Mesothelial cell of epicardium (in vitro differentiated cells): ENCODE data around the gene ASB6. TPM values are rescaled to one million over a fixed set of nuclear protein-coding genes. Genes with fewer than 3 reads are reported as not detected.

Experiments used
- DNase-seq, 2 experiments: peaks; one replicate each; pipeline ENCODE4 v3.0.0; 2021; ENCODE audit warnings: low spot score in 2 of 2; ENCODE audit not compliant: unreplicated experiment in 2 of 2
- H3K27ac Mint-ChIP-seq: 2 replicates; pipeline ENCODE4 v1.8.0; 2021; ENCODE audit warnings: mixed read lengths
- H3K27me3 Mint-ChIP-seq: 2 replicates; pipeline ENCODE4 v1.8.0; 2021; ENCODE audit warnings: low read depth, mixed read lengths
- H3K36me3 Mint-ChIP-seq: 2 replicates; pipeline ENCODE4 v1.8.0; 2021; ENCODE audit warnings: mixed read lengths
- H3K4me1 Mint-ChIP-seq: 2 replicates; pipeline ENCODE4 v1.8.0; 2021; ENCODE audit warnings: mixed read lengths
- H3K4me3 Mint-ChIP-seq: 2 replicates; pipeline ENCODE4 v1.8.0; 2021; ENCODE audit warnings: mild to moderate bottlenecking, moderate library complexity, mixed read lengths
- H3K9me3 Mint-ChIP-seq: 2 replicates; pipeline ENCODE4 v1.8.0; 2021; ENCODE audit warnings: mixed read lengths
- total RNA-seq: library from RNA; stranded (reverse); gene quantifications from 3 replicates; pipeline ENCODE4 v1.2.1, GENCODE V29; 2021
- TF ChIP-seq, protein P1 (sequence below): fragments of 200-600 bp; sonication (generic); IDR thresholded peaks from one replicate; pipeline ENCODE4 v1.5.0; 2021; ENCODE audit warnings: antibody characterized with exemption; ENCODE audit not compliant: unreplicated experiment

ASB6 gene
- total RNA-seq, 1 donor from 2014 or later = 24.6 TPM

DNA sequence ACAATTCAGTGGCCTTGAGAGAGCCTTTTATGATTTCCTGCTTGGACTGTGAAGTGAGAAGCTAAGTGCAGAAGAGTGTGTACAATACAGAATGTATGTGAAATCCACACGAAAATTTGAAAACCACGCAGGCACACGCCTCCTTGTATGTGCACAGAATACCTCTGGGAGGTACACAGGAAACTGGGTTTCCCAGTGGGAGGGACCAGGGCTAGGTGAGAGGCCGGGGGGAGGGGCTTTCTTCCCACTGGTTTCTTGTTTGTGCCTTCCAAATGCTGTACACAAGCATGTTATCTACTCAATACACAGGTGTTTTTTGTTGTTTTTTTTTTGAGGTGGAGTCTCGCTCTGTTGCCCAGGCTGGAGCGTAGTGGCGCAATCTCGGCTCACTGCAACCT is 37.2 kb downstream of the ASB6 start:
- Mint-ChIP-seq H3K27ac (peak overlapping the region; percentile 88), H3K4me3 (no peak overlapping the region)
- TF ChIP-seq, protein P1, sequence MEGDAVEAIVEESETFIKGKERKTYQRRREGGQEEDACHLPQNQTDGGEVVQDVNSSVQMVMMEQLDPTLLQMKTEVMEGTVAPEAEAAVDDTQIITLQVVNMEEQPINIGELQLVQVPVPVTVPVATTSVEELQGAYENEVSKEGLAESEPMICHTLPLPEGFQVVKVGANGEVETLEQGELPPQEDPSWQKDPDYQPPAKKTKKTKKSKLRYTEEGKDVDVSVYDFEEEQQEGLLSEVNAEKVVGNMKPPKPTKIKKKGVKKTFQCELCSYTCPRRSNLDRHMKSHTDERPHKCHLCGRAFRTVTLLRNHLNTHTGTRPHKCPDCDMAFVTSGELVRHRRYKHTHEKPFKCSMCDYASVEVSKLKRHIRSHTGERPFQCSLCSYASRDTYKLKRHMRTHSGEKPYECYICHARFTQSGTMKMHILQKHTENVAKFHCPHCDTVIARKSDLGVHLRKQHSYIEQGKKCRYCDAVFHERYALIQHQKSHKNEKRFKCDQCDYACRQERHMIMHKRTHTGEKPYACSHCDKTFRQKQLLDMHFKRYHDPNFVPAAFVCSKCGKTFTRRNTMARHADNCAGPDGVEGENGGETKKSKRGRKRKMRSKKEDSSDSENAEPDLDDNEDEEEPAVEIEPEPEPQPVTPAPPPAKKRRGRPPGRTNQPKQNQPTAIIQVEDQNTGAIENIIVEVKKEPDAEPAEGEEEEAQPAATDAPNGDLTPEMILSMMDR = no peak

GRCh38 chr9:129604056-129604765 is 37.7 kb downstream of the ASB6 start:
- no peak for DNase-seq
- H3K27ac Mint-ChIP-seq = peak overlapping the region; percentile 90
- no peaks in the 10 kb centered on the region for H3K27me3 Mint-ChIP-seq
- no peaks in the 10 kb centered on the region for H3K9me3 Mint-ChIP-seq
- H3K4me1 Mint-ChIP-seq = peaks cover 37% of the 10 kb centered on the region
- no peak overlapping the region for H3K4me3 Mint-ChIP-seq
- TF ChIP-seq, protein P1 = no peak
- H3K36me3 Mint-ChIP-seq = no peaks in the 10 kb centered on the region

More for the DNA sequence above, 37.2 kb downstream of the ASB6 start:
- H3K36me3 Mint-ChIP-seq = no peaks in the 10 kb centered on the region
- no peak for DNase-seq
- H3K4me1 Mint-ChIP-seq = peaks cover 38% of the 10 kb centered on the region
- no peaks in the 10 kb centered on the region for H3K9me3 Mint-ChIP-seq
- no peaks in the 10 kb centered on the region for H3K27me3 Mint-ChIP-seq

DNA sequence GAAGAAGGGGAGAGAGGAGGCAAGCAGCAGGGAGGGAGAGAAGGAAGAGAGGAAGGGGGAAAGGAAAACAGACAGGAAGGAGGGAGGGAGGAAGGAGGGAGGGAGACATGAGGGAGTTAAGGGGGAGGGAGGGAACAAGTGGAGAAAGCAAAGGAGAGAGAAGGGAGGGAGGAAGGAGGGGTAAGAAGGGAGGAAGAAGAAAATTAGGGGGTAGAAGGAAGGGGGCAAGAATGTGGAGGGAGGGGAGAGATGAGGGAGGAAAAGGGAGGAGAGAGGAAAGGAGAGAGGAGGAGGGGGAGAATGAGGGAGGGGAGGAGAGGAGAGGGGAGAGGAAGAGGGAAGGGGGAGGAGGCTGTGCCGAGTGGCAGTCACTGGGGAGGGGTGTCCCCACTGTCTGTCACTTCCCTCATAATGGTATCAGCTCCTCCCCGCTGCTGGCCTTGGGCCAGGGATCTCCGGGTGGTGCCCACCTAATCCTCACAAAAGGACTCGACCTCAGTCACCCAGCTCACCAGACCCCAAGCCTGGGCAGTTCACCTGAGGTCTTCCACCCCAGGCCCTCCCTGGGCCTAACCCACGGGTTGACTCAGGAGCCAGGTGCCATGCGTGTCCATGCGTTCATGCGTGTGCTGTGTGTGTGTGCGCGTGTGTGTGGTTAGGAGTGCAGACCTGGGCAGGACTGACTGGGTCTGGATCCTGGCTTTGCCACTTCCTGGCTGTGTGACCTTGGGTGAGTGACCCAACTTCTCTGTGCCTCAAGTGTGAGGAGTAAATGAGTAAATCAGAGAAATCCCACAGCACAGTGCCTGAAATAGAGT is 39.1 kb downstream of the ASB6 start:
- peaks cover 39% of the 10 kb centered on the region for H3K4me1 Mint-ChIP-seq
- TF ChIP-seq, protein P1 = no peak
- no peak for DNase-seq
- H3K9me3 Mint-ChIP-seq = no peaks in the 10 kb centered on the region
- no peaks in the 10 kb centered on the region for H3K27me3 Mint-ChIP-seq
- no peaks in the 10 kb centered on the region for H3K36me3 Mint-ChIP-seq
- H3K27ac Mint-ChIP-seq = peak overlapping the region; percentile 90
- no peak overlapping the region for H3K4me3 Mint-ChIP-seq

GRCh38 chr9:129601082-129601674 is 40.8 kb downstream of the ASB6 start:
- DNase-seq = no peak
- no peak overlapping the region for H3K4me3 Mint-ChIP-seq
- TF ChIP-seq, protein P1 = no peak
- H3K27me3 Mint-ChIP-seq = no peaks in the 10 kb centered on the region
- no peaks in the 10 kb centered on the region for H3K36me3 Mint-ChIP-seq
- H3K9me3 Mint-ChIP-seq = no peaks in the 10 kb centered on the region
- peak overlapping the region; percentile 83 for H3K27ac Mint-ChIP-seq
- peaks cover 37% of the 10 kb centered on the region for H3K4me1 Mint-ChIP-seq

DNA sequence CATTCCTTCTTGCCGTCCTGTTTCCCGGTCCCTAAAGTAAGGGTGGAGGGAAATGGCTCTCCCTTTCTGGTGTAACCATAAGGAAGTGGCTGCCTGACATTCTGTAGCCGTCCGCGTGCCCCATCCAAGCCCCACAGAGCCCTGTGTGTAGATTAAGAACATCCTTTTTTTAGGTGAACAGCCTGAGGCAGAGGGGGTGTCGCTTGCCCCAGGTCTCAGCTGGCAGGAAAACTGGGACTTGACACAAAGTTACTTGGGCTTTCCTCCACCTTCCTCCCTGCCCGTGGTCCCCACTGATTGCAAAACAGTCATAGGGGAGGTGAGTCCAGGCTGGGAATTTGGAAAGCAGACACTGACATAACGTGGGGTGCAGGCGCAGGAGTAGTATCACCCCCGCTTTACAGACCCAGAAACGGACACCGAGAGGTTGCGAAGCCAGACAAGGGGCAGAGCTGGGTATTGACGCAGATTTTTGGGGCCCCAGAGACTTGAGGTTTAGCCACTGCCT is 43.8 kb downstream of the ASB6 start:
- TF ChIP-seq, protein P1 = no peak
- H3K4me1 Mint-ChIP-seq = peaks cover 51% of the 10 kb centered on the region
- no peak for DNase-seq
- H3K4me3 Mint-ChIP-seq = peak overlapping the region; percentile 52
- H3K36me3 Mint-ChIP-seq = no peaks in the 10 kb centered on the region
- H3K9me3 Mint-ChIP-seq = no peaks in the 10 kb centered on the region
- H3K27me3 Mint-ChIP-seq = no peaks in the 10 kb centered on the region
- peak overlapping the region; percentile 96 for H3K27ac Mint-ChIP-seq
